HFFc6 (cell line): Measurements from ENCODE around the gene CLDN18. TPM values are rescaled to one million over a fixed set of nuclear protein-coding genes. Genes with fewer than 3 reads are reported as not detected.

Experiments
- DNase-seq: peaks from one replicate; pipeline ENCODE4 v3.0.0-alpha.2; 2018
- H3K27ac Mint-ChIP-seq: 2 replicates; pipeline ENCODE4 v1.8.0; 2020; ENCODE audit warnings: mild to moderate bottlenecking, mixed read lengths
- H3K27me3 Mint-ChIP-seq: 2 replicates; pipeline ENCODE4 v1.8.0; 2021; ENCODE audit warnings: mild to moderate bottlenecking, moderate library complexity, mixed read lengths; ENCODE audit not compliant: insufficient read depth
- H3K36me3 Mint-ChIP-seq: 2 replicates; pipeline ENCODE4 v1.8.0; 2021; ENCODE audit warnings: low read depth, mixed read lengths
- H3K4me1 Mint-ChIP-seq: 2 replicates; pipeline ENCODE4 v1.8.0; 2020; ENCODE audit warnings: low read depth, mixed read lengths
- H3K4me3 Mint-ChIP-seq: 2 replicates; pipeline ENCODE4 v1.8.0; 2020; ENCODE audit warnings: mild to moderate bottlenecking, moderate library complexity, mixed read lengths
- H3K9me3 Mint-ChIP-seq: 2 replicates; pipeline ENCODE4 v1.8.0; 2020; ENCODE audit warnings: mild to moderate bottlenecking, mixed read lengths
- CTCF ChIP-seq: fragments of 200-600 bp; sonication (generic); IDR thresholded peaks from 2 replicates; pipeline ENCODE4 v1.5.0; 2021; ENCODE audit warnings: antibody characterized with exemption, mild to moderate bottlenecking
- total RNA-seq, 6 experiments: library from RNA; stranded (reverse); fragmentation: NEBNext Ultra II Directional; extraction: Animal tissue kit (Norgen Biotek cat#: 25700); gene quantifications; 2 replicates in 1 of 6; 3 replicates in 5 of 6; pipeline ENCODE4 v1.2.3, GENCODE V29; 2021

Gene CLDN18
- total RNA-seq, 6 experiments from 2014 or later, result not detected

- DNase-seq, result no peak
- Mint-ChIP-seq H3K9me3 (no peaks in the 10 kb centered on the region), H3K4me1 (no peaks in the 10 kb centered on the region), H3K27me3 (no peaks in the 10 kb centered on the region), H3K27ac (no peak overlapping the region), H3K4me3 (no peak overlapping the region), H3K36me3 (no peaks in the 10 kb centered on the region)
- TF ChIP-seq CTCF, result no peak
Measured at GRCh38 chr3:138025553-138025952, 15.6 kb downstream of the CLDN18 start.

GRCh38 chr3:138027821-138028220, 17.9 kb downstream of the CLDN18 start:
- no peak for TF ChIP-seq CTCF
- Mint-ChIP-seq H3K36me3 (no peaks in the 10 kb centered on the region), H3K27me3 (no peaks in the 10 kb centered on the region), H3K27ac (no peak overlapping the region), H3K9me3 (no peaks in the 10 kb centered on the region), H3K4me1 (no peaks in the 10 kb centered on the region), H3K4me3 (no peak overlapping the region)
- DNase-seq, result no peak

GRCh38 chr3:138030734-138031280, 20.8 kb downstream of the CLDN18 start:
- Mint-ChIP-seq H3K27ac (no peak overlapping the region), H3K36me3 (no peaks in the 10 kb centered on the region; the same call in 1 of the 2 replicates), H3K4me3 (no peak overlapping the region), H3K9me3 (no peaks in the 10 kb centered on the region), H3K4me1 (peaks cover 6% of the 10 kb centered on the region), H3K27me3 (no peaks in the 10 kb centered on the region)
- no peak for DNase-seq
- TF ChIP-seq CTCF, result no peak

GRCh38 chr3:138031536-138031935, 21.6 kb downstream of the CLDN18 start:
- H3K9me3 Mint-ChIP-seq, result no peaks in the 10 kb centered on the region
- no peak for TF ChIP-seq CTCF
- H3K4me3 Mint-ChIP-seq, result no peak overlapping the region
- H3K36me3 Mint-ChIP-seq, result no peaks in the 10 kb centered on the region; the same call in 1 of the 2 replicates
- H3K27ac Mint-ChIP-seq, result no peak overlapping the region
- peaks cover 6% of the 10 kb centered on the region for H3K4me1 Mint-ChIP-seq
- H3K27me3 Mint-ChIP-seq, result no peaks in the 10 kb centered on the region
- DNase-seq, result no peak

GRCh38 chr3:138032567-138032966, 22.6 kb downstream of the CLDN18 start:
- Mint-ChIP-seq H3K27ac (no peak overlapping the region), H3K9me3 (no peaks in the 10 kb centered on the region), H3K4me3 (no peak overlapping the region), H3K4me1 (peaks cover 6% of the 10 kb centered on the region), H3K36me3 (no peaks in the 10 kb centered on the region; the same call in 1 of the 2 replicates), H3K27me3 (no peaks in the 10 kb centered on the region)
- DNase-seq, result no peak
- no peak for TF ChIP-seq CTCF
